H1 (cell line): ENCODE measurements around the gene GNG13. TPM values are rescaled to one million over a fixed set of nuclear protein-coding genes. Genes with fewer than 3 reads are reported as not detected.

ENCODE experiments used
- ATF3 ChIP-seq: IDR thresholded peaks from 2 replicates; pipeline ENCODE4 v1.6.1; 2011; ENCODE audit warnings: low read depth, mild to moderate bottlenecking, low read length; ENCODE audit not compliant: insufficient read depth
- BCL11A ChIP-seq, 2 experiments: IDR thresholded peaks; one replicate each; pipeline ENCODE4 v1.6.1; 2011; ENCODE audit warnings: low read depth in 2 of 2, low read length in 2 of 2, mild to moderate bottlenecking in 2 of 2
- CTBP2 ChIP-seq: IDR thresholded peaks from 2 replicates; pipeline ENCODE4 v1.7.0; 2011; ENCODE audit warnings: borderline replicate concordance, mild to moderate bottlenecking, moderate library complexity, mixed read lengths, low read length; ENCODE audit not compliant: insufficient read depth, insufficient read length
- EP300 ChIP-seq, 2 experiments: IDR thresholded peaks; 1 replicate in 1 of 2; 2 replicates in 1 of 2; pipeline ENCODE4 v1.6.1; 2011 to 2012; ENCODE audit warnings: low read depth in 2 of 2, low read length in 2 of 2, mild to moderate bottlenecking in 2 of 2, borderline replicate concordance in 1 of 2, inconsistent platforms in 1 of 2, moderate library complexity in 1 of 2
- polyA plus RNA-seq, 7 experiments: library from polyadenylated mRNA; depleted of rRNA in 3 of 7; stranded (reverse) in 5 of 7; unstranded in 2 of 7; fragments of >200 nt in 5 of 7; fragments of 200-250 nt in 2 of 7; gene quantifications; 1 replicate in 5 of 7; 2 replicates in 1 of 7; 4 replicates in 1 of 7; pipeline versions ENCODE4 v1.2.1 to v1.2.3, GENCODE V29; 2011 to 2013; ENCODE audit warnings: missing spikeins in 2 of 7, mixed read lengths in 2 of 7
- total RNA-seq: library from RNA; stranded (reverse); fragmentation: NEBNext Ultra II Directional; extraction: Animal tissue kit (Norgen Biotek cat#: 25700); gene quantifications from 2 replicates; pipeline ENCODE4 v1.2.1, GENCODE V29; 2021

Gene GNG13
- total and polyA plus RNA-seq, 2 of the 8 experiments (the other 6 are each of a cell fraction or from before 2014, with no cell fraction given), result not detected

GRCh38 chr16:766008-766819, 34.3 kb downstream of the GNG13 start (continued):
- TF ChIP-seq EP300 (IDR thresholded peaks at IDR 0.05; ENCODE audit: borderline replicate concordance in 1 of 2, low read depth in 2 of 2, low read length in 2 of 2) (no peak), BCL11A (IDR thresholded peaks at IDR 0.05; ENCODE audit: low read depth in 2 of 2, low read length in 2 of 2) (no peak), CTBP2 (no peak), ATF3 (no peak)
